ENCODE data around the gene ABHD12B.
"Not testable (repeated sequence)": the region's sequence is repeated elsewhere in the genome, so short reads cannot be mapped to it uniquely, and the experiment has no call there.

ABHD12B gene

DNA sequence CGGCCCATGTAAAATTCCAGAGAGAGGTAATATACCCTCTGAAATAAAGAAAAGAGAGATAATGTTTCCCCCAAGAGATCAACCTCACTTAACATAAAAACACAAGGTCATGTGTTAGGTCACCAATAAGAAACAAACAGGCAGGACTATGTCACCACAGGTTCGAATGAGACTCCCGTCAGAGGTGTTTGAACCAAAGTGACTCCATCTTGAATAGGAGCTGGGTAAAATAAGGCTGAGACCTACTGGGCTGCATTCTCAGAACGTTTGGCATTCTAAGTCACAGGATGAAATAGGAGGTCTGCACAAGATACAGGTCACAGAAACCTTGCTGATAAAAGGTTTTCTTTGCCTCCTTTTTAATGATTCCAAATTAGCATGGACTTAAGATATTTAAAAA, 65.9 kb downstream of the ABHD12B start:
- DNase-seq: no peak

DNA sequence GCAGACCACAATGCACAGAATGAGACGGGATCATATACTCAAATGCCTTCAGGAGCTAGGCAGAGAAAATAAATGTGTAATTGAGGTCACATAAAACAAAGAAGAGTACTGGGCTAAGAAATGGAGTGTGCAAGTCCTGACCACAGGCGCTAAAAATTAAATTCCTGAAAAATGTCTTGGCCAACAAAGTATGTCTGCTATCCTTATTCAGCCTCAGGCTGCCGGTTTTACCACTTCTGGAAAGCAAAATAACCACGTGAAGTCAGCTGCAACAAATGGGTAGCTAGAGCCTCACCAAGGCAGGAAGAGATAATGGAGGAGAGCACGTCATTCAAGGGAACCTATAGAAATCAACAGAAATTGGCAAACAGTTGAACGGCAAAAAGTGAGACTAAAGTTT, 69.3 kb downstream of the ABHD12B start:
- DNase-seq: no peak

DNA sequence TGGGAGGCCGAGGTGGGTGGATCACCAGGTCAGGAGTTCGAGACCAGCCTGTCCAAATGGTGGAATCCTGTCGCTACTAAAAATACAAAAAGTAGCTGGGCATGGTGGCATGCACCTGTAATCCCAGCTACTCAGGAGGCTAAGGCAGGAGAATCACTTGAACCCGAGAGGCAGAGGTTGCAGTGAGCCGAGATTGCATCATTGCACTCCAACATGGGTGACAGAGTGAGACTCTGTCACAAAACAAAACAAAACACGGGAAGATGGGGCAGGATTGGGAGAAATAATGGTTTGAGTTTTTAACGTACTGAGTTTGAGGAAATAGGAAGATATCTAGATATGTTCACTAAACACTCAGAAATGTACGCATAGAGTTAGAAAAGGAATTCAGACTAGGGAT, 69.8 kb downstream of the ABHD12B start:
- DNase-seq: not testable (repeated sequence)

DNA sequence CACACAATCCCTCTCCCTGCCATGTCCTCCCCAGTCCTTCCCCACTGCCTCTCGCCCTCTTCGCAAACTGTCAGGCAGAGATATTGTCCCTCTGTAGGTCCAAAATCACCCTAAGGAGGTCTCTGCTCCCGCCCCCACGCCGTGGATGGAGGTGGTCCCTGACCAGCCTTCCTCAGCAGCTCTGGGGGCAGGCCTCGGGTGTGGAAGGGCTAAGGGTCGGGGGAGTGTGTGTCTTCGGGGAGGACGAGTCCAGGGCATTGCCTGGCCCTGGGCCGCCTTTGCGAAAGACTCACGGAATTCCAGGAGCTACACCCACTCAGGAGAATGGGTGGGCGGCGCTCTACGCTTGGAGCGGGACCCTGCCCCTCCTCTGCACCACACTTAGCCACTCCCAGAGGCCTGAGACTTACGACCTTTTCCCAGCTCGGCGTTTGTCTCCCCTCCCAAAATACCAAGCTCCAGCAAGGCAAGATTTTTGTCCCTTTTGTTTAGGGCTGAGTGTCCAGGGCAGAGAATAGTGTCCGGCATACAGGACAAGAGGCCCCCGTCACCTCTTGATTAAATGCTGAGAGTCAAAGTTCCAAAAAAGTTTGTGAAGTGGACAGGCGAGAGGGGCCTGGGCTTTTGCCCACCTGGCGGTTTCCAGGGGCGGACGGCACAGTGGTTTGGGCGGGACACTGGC, 71.5 kb downstream of the ABHD12B start:
- DNase-seq: no peak

DNA sequence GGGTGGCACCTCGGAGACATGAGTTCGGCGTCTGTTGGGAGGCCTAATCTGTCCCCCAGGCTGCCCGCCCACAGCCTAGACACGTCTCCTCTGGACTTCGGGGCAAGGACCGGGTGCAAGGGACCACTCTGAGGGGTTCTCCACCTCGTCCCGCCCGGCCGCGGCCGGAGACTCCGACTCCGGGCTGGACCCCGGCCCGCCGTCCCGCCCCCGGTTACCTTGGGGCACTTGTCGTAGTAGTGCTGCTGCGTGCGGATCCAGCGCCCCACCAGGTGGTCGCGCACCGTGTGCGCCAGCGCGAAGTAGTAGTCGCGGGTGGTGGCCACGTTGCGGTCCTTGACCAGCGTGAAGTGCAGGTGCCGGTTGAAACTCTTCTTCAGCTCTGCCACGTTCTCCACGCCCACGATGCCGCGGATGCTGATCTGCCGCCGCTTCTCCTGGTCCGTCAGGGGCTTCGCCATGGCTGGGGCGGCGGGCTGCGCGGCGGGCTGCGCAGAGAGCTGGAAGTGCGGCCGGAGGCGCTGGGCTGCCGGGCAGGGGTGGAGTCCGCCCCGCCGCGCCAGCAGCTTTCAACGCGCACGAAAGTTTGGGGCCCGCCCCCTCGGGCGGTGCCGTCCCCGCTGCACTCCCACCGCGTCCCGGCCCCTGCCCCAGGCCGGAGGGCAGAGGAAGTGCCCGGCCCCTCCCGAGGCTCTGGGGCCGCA, 72.2 kb downstream of the ABHD12B start, which contains the start of gene PYGL:
PYGL (minus strand) TSS at position 541 of the 704 bp plus-strand sequence; CDS start at position 461, 80 bp downstream.
- no peak for DNase-seq

DNA sequence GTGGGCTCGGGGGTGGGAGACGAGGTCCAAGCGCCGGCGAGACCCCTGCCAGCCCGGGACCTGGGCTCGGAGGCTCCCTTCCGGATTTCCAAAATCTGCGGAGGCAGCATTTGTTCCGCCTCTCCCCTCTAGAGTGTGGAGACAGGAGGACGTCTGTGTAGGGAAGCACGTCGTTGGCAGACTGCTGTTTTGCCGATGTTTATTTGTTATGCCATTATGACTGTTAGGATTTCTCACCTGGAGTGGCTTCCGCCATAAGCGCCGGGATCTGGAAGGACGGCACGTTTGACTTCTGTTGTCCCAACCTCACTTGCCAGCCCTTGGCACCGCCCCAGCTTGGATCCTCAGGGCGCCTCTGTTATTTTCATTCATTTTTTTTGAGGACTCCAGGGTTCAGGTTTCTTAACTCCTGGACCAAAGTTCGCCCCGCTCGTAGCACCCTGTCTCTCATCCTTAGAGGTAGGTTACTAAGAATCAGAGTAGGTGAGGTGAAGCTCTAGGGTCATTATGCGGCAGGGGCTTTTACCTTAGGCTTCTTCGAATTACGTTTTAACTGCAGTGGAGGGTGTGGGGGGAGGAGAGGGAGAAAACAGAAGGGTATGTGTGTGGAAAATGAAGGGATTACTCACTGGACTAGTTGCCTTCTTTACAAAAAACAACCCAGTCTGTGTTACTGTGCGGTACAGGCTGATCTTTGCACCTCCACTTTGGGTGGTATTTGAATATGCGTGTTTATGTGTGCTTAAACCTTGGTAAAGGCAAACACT, 73.0 kb downstream of the ABHD12B start:
- DNase-seq: no peak

DNA sequence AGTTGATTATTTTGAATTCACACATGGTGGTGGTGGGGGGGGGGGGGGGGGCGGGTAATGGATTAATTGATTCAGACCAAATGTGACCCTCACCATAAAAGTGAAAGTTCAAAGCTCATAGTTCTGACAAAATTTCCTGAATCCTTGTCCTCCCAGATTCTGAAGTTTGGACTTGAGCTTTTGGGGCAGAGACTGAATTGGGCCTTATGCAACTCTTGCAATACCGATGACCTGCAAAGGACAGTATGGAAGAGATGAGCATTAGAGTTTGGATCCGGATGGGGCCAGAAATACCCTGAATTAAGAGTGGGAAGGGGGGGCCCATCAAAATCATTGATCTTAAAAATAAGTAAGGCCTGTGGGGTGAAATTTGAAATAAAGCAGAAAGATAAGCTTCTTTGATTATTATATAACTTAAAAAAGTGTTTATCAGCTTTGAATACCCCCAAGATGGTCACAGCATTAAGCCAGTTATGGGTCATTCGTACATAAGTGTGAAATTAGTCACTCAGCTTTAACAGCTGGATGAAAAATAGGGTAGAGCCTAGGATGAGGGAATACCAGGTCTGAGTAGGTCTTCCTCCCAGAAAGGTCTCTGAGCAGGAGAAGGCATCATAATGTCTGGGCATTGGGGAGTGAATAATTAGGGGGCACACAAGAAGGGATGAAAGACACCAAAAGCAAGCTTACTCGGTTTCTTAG, 74.5 kb downstream of the ABHD12B start:
- DNase-seq: no peak

DNA sequence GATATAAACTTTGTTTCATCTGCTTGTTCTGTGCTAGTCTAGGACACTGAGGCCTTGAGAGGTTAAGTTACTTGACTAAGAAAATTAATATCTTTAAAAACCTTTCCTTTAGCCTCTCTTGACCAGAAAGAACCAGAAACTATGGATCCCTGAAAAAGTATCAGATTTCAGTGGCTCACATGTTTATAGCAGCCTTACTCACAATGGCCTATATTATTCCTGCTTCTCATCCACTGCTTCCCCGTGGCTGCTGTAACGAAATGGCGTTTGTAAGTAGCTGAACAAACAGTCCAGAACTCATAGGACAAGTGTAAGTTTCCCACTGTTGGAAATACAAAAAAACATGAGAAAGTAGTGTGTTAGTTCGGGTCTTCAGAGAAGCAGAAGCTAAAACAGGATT, 75.6 kb downstream of the ABHD12B start:
- no peak for DNase-seq

DNA sequence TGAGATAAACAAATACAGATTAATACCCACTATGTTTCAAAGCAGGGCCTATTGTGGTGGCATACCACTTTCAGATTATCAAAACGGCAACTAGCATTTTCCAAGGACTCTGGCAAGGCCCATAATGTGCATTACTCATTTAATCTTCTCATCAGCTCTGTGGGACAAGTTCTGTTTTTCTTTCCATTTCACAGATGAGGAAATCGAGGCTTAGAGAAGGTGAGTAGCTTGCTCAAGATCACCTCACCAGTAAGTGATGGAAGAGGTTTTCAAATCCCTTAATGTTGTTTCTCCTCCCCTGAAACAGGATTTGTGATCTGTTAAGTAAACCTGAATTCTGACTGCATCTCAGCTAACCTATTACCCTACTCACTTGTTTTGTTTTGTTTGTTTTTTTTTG, 76.4 kb downstream of the ABHD12B start:
- DNase-seq: no peak

DNA sequence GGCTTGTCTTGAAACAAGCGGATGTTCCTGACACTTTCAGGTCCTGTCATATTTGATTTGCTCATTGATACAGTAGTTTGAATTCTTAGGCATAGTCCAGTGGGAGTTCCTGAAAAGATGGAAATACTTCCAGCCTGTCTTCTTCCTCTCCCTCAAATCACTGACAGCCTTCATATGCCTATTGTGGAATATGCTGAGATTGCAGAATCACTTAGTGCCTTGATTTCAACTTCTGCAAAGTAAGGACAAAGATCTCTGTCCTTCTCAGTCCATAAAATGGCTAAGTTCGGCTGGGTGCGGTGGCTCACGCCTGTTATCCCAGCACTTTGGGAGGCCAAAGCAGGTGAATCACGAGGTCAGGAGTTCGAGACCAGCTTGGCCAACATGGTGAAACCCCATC, 79.2 kb downstream of the ABHD12B start:
- no peak for DNase-seq

DNA sequence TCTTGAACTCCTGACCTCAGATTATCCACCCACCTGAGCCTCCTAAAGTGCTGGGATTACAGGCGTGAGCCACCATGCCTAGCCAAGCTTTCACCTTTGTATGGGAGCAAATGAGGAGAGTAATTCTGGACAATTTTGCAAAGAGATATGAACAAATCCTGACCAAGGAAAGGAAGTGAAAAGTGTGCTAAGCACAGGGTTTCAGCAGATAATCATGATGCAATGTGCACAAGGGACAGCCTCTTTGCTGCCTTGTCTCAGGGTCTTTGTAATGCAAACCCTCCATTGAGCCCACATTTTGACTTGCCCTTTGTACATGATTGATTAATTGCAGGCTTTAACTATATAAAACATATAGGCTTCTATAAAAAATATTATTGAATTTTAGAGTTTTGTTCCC, 81.6 kb downstream of the ABHD12B start:
- DNase-seq: no peak
